ENCODE data around the gene M6PR. TPM values are rescaled to one million over a fixed set of nuclear protein-coding genes. Genes with fewer than 3 reads are reported as not detected.

The M6PR gene
- total and polyA plus RNA-seq, 2 of the 13 experiments (the other 11 are each of a cell fraction or from before 2014, with no cell fraction given): 98.2 to 127 TPM

DNA sequence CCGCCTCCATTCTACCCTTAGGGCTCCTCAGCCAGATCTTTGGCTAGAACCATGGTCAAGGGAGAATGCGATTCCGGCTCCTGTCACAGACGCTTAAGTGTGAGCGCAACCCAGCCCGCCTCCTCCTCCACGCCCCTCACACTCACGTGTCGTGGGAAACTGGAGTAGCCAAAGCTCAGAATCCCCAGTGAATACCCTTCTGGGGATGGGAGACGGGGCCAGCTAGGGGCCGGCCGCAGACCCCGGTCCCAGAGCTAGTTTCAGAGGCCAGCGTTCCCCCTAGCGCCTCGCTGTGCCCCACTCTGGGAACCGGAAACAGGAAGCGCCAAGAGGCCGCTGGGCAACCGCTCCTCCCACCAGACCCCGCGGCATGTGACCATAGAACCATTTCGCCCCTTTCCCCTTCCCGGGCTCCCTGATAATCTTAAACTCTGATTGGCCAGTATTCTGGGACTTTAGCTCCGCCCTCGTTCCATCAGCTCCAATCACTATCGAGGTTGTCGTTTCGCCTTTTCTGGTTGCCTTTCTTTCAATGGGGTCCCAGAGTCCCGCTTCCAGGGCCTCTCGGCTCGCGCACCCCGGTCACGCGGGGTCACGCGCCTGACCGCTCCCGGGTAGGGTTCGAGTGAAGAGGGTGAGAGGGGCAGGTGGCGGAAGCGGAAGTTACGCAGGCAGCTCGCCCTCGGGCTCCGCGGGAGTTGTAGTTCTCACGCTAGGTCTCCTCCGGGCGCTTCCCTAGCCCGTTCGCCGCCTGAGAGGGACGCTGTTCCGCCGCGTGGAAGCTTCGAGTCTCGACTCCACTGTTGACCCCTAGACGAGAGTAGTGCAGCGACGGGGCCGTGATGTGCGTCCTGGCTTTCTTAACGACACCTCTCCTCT lies at the start of gene M6PR (continued):
- TF ChIP-seq ZBTB46 (CRISPR knock-in tag; IDR thresholded peaks at IDR 0.05; ENCODE audit: borderline replicate concordance) (peak; percentile 85), HIVEP1 (CRISPR knock-in tag; IDR thresholded peaks at IDR 0.05) (peak; percentile 62; the same call in 1 of the 2 replicates), ZNF205 (CRISPR knock-in tag; IDR thresholded peaks at IDR 0.05) (peak; percentile 23; the same call in 1 of the 2 replicates), ZNF510 (CRISPR knock-in tag; IDR thresholded peaks at IDR 0.05; ENCODE audit: low read depth) (0 out of 2 replicates have a peak, but pooled peaks have one; percentile 40), ZNF678 (CRISPR knock-in tag; IDR thresholded peaks at IDR 0.05) (no peak), EHMT2 (IDR thresholded peaks at IDR 0.05; ENCODE audit: borderline replicate concordance, low read depth, low read length) (0 out of 2 replicates have a peak, but pooled peaks have one; percentile 21), PITX1 (CRISPR knock-in tag; IDR thresholded peaks at IDR 0.05) (no peak; the same call in 1 of the 2 replicates), HCFC1 (IDR thresholded peaks at IDR 0.05; ENCODE audit: low read depth, low read length) (peak; percentile 92), RAD21 (CRISPR knock-in tag; IDR thresholded peaks at IDR 0.05) (peak; percentile 74), ZNF557 (CRISPR knock-in tag; IDR thresholded peaks at IDR 0.05) (peak; percentile 42; the same call in 1 of the 2 replicates), ATF6 (CRISPR knock-in tag; conservative IDR thresholded peaks at IDR 0.05) (no peak), ZSCAN21 (CRISPR knock-in tag; IDR thresholded peaks at IDR 0.05; ENCODE audit: borderline replicate concordance) (0 out of 2 replicates have a peak, but pooled peaks have one; percentile 36), POLR2A (IDR thresholded peaks at IDR 0.05; ENCODE audit: insufficient read depth in 1 of 2, low read depth in 2 of 2, low read length in 2 of 2) (peak; percentile 78 to 88), ATF1 (CRISPR knock-in tag; IDR thresholded peaks at IDR 0.05) (peak; percentile 94)
- TF ChIP-seq, protein P1, sequence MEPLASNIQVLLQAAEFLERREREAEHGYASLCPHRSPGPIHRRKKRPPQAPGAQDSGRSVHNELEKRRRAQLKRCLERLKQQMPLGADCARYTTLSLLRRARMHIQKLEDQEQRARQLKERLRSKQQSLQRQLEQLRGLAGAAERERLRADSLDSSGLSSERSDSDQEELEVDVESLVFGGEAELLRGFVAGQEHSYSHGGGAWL (CRISPR knock-in tag; IDR thresholded peaks at IDR 0.05): peak; percentile 68
- TF ChIP-seq, protein P2, sequence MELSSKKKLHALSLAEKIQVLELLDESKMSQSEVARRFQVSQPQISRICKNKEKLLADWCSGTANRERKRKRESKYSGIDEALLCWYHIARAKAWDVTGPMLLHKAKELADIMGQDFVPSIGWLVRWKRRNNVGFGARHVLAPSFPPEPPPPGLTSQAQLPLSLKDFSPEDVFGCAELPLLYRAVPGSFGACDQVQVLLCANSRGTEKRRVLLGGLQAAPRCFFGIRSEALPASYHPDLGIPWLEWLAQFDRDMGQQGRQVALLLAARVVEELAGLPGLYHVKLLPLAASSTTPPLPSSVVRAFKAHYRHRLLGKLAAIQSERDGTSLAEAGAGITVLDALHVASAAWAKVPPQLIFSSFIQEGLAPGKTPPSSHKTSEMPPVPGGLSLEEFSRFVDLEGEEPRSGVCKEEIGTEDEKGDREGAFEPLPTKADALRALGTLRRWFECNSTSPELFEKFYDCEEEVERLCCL (CRISPR knock-in tag; IDR thresholded peaks at IDR 0.05; ENCODE audit: borderline replicate concordance): no peak

Data from HepG2 (cell line).